Measurements from ENCODE around the gene FAM229A.

Gene FAM229A

DNA sequence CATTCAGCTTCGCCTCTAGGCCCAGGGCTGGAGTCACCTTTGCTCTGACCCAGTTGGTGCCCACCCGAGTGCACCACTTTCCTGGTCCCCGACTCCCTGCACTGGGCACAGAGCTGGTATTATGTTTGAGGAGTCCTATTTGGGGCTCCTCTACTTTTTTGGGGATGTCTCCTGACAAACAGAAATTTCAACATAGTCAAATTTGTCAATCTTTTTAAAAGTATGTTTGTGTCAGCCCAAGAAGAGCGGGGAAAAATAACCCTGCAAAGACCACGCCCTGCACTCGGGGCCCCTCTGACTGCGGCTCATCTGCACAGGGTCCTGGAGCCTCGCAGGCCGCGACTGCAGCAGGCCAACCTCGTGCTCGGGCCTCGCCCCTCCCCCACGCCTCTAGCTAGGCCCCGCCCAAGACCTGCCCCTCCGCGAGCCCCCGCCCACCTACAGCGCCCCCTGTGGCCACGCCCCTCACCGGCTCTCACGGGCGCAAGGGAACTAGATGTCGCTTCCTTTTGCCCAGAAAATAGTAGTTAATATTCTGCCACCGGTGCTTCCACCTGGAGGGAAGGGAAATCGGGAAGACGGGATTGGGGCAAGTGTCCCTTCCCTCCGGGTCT, 11.4 kb downstream of the FAM229A start:
- peak; percentile 65 to 87 (median 68) for DNase-seq (ENCODE audit: low read depth in 3 of 3)

DNA sequence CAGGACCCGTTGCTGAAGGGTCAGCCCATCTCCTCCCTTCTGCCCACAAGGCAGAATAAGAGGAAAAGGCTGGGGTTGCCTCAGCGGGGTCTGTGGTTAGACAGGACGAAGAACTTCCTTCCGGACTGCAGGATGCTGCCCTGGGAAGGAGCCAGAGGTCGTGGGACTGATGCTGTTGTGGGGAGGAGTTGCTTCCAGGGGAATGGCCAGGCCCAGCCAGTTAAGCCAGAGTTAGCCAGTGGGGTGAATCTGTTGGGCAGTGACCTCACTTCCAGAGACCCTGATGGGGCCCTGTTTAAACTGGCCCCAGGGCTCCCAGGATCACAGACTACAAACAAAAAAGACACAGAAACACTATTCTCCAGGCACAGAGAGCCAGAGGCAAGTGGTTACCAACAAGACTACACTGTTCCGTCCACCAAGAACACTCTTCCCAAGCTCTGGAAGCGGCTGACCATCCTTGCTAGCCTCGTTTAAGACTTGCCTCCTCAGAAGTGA, 13.0 kb downstream of the FAM229A start:
- no peak for DNase-seq (ENCODE audit: low read depth in 3 of 3)

DNA sequence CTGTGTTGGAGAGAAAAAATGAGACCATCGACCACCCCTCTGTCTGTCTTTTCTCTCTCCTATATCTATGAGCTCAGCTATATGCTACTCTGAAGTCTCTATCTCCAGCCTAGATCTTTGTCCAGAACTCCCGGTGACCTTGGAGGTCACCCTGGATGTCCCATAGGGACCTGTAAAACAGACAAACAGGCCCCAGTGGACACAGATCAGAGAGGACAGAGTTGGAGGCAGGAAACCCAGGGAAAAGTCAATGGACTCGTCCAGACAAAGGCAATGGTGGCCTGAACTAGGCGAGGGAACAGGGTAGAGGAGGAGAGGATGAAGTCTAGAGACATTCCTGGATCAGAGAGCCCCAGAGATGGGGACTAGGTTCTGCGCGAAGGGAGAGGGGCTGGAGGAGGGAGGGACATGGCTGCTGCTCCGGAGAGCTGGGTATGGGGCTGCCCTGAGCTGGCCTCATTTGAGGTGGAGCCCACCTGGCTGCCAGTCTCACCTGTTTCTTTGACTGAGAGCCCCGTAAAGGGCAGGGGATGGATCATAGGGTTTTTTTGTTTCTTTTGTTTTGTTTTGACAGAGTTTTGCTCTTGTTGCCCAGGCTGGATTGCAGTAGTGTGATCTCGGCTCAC, 15.6 kb downstream of the FAM229A start:
- DNase-seq (ENCODE audit: low read depth in 3 of 3), result no peak

DNA sequence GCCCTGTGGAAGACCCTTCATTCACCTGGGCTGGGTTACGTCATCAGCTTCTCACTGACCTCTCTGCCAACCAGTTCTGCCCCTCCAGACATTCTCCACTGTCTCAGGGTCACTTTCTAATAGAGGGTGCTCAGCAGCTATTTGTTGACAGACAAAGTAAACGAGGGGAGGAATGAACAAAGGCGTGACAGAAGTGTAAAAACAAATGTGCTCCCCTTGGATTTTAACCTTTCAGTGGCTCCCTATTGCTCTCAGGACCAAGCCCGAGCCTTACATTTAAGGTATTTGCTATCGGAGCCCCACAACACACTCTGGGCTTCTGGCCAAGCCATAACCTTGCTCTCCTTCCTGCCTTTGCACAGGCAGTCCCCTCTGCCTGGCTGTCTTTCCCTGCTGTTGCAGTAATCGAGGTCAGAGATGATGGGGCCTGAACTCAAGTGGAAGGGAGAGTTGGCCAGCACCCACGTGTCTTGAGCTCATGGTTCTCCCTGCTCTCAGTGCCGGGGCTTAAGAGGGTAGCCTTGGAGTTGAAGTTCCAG, 16.9 kb downstream of the FAM229A start:
- no peak for DNase-seq (ENCODE audit: low read depth in 3 of 3)

DNA sequence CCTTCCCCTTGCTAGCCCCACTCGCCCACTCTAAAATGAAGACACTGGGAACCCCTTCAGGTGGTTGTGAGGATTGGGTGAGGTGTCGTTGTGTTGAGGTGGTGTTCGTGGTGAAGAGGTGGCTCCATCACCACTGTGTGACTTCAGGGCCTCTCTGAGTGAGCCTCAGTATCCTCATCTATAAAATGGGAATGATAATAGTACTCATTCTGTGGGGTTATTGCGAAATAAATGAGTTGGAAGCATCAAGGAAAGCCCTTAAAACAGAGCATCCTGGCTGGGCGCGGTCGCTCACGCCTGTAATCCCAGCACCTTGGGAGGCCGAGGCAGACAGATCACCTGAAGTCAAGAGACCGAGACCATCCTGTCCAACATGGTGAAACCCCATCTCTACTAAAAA, 19.6 kb downstream of the FAM229A start:
- DNase-seq (ENCODE audit: low read depth in 3 of 3), result no peak

DNA sequence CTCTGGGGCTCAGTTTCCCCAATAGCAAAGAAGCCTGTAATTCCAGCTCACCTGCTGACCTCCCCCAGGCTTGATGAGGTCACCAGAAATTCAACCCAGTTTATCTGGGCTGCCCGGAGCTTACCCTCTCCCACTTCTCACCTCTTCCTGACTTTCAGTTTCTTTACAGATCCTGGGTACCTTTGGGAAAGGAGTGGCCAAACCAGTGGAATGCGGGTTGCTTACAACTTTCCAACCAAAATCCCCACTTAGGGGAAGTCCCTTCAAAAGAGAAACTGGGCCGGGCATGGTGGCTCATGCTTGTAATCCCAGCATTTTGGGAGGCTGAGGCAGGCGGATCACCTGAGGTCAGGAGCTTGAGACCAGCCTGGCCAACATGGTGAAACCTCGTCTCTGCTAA, 20.3 kb downstream of the FAM229A start:
- no peak for DNase-seq (ENCODE audit: low read depth in 3 of 3)

DNA sequence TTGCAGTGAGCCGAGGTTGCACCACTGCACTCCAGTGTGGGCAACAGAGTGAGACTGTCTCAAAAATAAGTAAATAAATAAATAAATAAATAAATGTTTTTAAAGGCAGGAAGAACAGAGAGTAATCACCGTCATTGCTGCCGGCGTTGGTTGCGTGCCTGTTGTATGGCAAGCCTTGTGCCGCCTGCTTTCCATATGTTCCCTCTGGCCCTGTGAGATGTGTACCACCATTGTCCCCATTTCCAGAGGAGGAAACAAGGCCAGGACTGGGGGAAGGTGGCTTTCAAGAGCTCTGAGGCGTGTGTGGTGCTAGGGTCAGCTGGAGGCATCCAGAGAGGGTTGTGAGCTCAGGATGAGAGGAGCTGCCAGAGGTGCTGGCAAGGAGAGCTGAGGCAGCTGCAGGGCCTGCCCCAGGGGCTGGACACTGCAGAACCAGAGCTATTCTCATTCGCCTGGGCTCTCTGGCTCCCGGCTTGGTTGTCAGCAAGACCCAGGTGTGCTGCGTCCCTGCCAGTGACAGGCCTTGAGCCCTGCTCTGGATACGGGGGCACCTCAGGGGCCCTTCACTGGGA, 21.0 kb downstream of the FAM229A start:
- no peak for DNase-seq (ENCODE audit: low read depth in 3 of 3)

DNA sequence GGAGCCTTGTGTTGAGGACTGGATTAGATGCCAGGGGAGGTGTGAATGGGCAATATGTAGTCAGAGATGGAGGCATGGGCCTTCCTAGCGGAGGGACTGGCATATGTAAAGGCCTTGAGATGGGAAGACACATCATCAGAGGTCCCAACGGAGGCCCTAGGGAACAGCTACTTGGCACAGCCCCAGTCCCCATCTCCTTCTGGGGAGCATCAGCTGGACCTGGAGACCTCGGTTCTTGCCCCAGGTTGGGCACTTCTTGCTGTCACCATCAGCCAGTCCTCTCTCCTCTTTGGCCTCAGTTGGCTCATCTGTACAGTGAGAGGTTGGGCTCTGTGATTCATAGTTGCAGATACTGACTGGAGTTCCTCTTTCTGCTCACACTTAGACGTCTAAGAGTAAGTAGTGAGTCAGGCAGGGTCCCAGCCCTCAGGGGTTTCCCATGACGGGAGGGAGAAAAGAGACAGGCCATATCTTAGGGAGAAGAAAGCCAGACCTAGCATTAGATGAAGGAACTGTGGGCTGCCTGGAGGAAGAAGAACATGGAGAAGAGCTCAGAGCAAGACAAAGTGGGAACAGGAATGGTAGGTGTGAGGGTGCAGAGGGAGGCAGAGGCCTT, 22.8 kb downstream of the FAM229A start:
- no peak for DNase-seq (ENCODE audit: low read depth in 3 of 3)

DNA sequence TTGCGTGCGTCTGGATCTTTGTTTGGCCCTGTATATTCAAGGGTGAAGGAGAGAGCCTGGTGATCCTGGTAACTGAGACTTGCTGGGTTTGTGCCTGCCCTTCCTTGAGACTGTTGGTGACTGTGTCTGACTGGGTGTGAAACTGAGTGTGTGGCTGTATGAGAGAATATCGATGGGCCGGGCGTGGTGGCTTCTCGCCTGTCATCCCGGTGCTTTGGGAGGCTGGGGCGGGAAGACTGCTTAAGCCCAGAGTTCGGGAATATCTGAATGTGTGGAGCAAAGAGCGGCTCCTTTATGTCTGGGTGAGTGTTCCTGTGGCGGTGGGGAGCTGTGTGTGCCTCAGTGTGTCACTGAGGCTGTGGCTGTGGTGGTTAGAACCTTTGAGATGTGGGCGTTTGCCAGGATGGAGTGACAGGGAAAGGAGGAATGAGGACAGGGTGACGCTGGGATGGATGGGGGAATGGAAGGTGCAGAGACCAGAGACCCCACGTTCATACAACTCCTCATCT, 23.6 kb downstream of the FAM229A start:
- no peak for DNase-seq (ENCODE audit: low read depth in 3 of 3)

DNA sequence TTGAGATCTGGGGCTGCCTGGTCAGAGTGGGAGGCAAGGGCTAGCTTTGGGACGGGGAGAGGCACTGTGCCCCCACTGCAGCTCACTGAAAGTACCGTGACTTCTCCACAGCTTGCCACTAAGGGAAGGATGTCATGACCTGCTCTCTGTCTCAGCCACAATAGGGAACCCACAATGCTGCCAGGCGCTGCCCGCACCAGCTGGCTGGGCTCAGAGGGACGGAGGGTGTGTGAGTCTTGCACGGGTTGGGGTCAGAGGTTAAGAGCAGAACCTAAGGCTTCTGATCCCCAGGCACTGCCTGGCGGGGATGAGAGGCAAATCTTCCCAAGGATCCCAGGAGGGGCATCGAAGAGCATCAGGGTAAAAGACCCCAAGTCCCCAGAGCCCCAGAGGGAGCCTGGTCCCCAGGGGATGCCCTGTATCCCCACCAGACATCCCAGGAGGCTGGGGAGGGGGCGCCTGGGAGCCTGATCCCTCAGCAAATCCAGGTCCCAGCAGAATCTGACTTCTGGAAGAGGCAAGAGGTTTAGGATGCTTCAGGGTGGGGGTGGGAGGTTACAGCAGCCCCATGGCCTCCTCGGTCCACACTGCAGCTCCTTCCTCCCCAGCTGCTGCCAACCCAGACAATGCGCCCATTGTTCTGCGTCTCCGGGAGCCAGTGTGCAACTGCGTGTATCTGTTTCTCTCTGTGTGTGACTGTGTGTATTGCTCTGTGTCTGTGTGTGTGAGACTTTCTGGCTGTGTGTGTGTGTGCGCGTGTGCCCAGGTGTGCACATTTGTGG, 24.2 kb downstream of the FAM229A start:
- DNase-seq (ENCODE audit: low read depth in 3 of 3), result no peak

DNA sequence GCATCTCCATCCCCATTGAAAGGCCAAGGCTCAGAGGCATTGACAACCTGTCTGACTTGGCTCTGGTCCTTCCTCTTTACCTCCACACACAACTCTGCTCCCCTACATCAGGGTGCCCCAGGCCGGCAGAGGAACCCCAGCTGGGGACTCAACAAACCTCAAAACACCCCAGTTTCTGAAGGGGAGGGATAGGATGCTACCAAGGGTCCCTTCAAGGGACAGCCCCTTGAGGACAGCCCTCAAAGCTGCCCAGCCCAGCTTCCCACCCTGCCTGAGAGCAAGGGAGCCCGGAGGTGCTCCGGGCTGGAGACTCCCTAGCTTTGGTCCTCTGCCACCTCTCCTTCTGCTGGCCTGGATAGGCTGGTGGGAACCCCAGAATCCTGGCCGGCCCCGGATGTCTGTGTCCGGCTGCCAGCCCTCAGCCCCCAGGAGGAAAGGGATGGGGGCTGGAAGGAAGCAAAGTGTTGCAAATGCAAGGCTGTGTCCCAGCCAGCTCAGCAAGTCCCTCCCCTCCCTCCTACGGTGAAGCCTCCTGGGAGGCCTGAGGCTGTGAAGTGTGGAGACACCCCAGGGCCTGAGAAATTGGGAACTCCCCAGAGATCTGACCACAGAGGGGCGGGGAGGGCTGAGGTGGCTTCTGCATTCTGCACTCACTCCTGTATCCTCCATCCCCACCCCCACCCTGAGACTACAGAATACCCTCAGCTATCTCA, 25.2 kb downstream of the FAM229A start:
- peak in 1 of 3 donors; percentile 40 for DNase-seq (ENCODE audit: low read depth in 3 of 3)

DNA sequence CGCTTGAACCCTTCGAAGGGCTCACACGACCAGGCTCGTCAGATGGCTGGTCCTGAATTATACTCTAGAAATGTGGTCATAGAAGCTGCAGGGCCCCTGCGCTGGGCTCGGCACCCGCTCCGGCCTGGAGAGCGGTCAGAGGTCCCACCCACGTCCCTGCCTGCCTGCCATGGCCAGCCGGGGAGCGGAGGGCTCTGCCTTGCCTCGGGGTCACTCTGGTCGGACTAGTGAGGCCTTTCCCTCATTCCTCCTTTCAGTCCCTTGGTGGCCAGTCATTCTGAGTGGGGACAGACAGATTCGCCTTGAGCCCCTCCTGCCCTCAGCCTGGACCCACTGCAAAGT, 25.7 kb downstream of the FAM229A start:
- no peak for DNase-seq (ENCODE audit: low read depth in 3 of 3)

DNA sequence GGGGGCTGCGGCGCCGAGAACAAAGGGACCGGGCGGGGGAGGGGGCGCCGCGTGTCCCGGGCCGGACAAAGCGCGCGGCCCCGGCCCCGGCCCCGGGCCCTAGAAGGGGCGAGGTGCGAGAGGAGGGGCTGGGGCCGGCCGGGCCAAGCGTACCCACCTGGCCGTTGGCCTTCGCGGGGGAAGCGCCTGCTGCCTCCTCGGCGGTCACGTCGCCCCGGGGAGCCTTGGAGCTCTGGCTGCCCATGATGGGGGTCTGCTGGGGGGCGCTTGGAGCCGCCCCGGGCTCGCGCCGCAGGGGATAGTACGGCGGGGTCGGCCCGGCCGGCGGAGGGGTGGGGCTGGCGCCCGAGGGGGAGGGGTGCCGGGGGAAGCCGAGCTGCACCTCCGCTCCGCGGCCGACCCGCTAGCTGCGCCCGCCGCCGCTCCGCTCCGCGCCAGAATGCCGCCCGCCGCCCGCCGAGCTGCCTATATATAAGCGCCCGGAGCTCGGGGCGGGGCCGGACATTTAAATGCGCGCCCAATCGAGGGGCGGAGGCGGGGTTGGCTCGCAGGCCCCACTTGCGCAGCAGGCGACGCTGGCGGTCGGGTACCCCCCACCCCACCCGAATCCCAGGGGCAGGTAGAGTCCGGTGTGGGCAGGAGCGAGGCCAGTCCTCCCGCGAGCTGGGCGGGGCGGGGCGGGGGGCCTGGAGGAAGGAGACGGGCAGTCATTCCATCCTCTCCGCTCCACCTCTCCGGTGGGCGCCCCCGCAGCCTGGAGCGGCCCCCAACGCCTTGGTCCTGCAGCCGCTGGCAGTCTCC, 26.3 kb downstream of the FAM229A start, which contains the start of gene MARCKSL1:
MARCKSL1 (minus strand) TSS at position 444 of the 801 bp plus-strand sequence; CDS start at position 244, 200 bp downstream.
- DNase-seq (ENCODE audit: low read depth in 3 of 3), result peak; percentile 64 to 75 (median 64)

DNA sequence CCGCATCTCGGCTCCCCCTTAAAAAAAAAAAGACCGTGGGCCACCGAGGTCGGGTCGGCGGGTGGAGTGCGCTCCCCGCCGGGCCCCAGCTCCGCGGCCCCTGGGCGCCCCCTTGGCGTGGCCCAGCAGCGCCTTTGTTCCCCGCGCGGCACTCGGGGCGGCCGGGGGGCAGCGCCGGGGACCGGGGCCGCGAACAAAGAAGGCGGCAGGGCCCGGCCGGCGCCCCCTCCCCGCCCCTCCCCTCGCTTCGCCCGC, 26.8 kb downstream of the FAM229A start:
- no peak for DNase-seq (ENCODE audit: low read depth in 3 of 3)

DNA sequence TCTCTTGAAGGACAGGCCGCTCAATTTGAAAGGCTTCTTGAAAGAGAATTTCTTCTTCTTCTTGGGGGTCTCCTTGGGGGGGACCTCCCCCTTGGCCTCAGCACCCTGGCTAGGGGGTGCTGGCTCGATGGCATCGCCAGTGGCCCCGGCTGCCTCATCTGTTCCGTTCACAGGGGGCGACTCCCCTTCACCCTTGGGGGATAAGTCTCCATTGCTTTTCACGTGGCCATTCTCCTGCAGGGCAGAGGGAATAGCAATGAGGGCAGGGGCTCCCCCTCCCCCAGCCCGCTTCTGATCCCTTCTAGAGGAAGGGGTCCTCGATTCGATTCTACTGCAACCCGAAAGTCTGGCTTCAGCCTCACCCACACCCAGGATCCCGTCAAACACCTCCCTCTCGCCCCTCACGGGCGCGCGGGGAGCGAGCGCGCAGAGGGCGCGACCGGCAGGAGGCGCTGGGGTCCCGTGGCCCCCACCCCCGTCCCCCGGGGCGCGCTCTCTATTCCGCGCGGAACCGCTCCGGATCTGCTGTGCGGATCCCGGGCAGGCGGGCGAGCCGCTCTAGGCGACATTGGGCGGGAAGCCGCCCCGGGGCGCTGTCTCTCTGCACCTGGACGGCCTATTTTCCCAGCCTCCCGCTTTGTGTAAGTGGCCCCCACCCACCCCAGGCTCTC, 27.3 kb downstream of the FAM229A start:
- peak in 2 of 3 donors; percentile 32 to 43 for DNase-seq (ENCODE audit: low read depth in 3 of 3)

DNA sequence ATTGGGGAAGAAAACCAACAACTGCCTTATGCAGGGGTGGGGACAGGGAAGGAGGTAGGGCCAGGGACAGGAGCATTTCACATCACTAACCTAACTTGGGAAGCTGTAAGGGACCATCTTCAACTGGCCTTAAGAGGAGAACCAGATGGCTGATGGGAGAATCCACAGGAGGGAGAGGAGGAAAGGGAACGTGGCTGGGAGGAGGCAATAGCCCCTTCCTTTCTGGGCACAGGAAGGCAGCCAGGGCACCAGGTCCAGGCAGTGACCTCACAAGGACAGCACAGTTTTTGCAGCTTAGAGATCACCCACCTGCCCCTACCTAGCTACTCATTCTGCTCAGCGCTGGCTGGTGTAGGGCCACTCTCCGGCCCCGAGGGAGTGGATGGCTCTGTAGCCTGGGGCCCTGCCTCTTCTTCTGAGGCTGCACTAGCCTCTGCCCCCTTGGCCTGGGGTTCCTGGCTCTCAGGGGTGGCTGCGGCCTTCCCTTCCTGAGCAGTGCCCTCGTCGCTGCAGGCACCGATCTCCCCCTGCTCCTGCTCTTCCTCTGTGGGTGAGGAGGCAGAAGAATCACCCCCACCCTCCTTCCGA, 27.9 kb downstream of the FAM229A start:
- DNase-seq (ENCODE audit: low read depth in 3 of 3), result no peak

DNA sequence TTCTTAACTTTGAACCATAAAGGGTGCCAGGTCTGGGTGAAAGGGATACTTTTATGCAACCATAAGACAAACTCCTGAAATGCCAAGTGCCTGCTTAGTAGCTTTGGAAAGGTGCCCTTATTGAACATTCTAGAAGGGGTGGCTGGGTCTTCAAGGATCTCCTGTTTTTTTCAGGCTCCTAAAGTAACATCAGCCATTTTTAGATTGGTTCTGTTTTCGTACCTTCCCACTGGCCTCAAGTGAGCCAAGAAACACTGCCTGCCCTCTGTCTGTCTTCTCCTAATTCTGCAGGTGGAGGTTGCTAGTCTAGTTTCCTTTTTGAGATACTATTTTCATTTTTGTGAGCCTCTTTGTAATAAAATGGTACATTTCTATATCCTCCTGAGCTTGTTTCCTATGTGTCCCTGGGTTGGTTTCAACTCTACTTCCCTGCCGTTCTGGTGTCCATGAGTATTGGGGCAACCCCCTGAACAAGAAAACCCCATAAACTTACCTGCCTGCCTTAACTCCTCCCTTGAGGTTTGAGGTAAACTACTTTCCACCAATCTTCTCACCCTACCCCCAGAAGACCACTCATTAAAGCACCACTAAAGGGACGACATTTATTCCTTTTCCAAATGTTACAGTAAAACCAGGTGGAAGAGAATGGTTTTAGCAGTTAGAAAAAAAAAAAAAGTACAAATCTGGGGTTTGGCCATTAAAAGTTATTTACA, 28.9 kb downstream of the FAM229A start:
- DNase-seq (ENCODE audit: low read depth in 3 of 3), result no peak

DNA sequence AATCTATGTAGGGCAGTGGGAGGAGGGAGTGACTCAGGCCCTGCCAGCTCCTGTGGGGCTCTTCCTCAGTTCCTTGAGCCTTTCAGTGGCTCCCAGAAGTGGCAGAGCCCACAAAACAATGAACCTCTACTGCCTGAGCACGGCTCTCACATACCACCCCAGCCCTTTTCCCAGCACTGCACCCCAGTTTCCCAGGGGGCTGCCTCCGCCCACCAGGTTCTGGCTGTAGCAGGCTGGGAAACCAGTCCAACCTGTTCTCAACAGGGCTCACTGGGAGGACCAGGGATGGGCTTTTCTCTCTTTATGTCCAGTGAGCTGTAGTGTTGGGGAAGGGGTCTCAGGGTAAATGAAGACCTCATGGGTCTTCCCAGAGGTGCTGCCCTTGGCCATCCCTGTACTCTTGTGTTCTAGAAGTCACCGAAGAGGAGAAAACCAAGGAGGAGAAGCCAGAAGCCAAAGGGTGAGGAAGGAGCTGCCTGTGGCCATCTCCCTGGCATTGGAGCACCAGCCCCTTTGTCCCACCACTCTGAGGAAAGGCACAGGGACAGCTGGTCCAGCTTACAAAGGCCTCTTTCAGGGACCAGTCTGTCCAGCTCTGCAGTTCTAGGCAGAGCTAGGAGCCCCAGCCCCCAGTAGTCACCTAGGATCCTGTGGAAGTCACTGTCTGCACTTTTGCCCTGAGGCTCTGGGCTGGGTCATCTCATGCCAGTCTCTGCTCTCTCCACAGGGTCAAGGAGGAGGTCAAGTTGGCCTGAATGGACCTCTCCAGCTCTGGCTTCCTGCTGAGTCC, 29.8 kb downstream of the FAM229A start:
- DNase-seq (ENCODE audit: low read depth in 3 of 3), result no peak
